Measurements from ENCODE around the gene ZNF225. TPM values are rescaled to one million over a fixed set of nuclear protein-coding genes. Genes with fewer than 3 reads are reported as not detected.

ZNF225 gene
- total and polyA plus RNA-seq, 2 of the 4 experiments (the other 2 are of a cell fraction) = 1.5 to 5.7 TPM

GRCh38 chr19:44069415-44069814, 43.8 kb upstream of the ZNF225 start:
- H3K23ac ChIP-seq (ENCODE audit: low read depth, low read length) = no peak overlapping the region
- no CpG with 5 or more reads among the region's 1 CpG for WGBS, 2 experiments (ENCODE audit: extremely low coverage in 2 of 2, insufficient read length in 1 of 2)
- CTCF ChIA-PET = no interaction called here

More at GRCh38 chr19:44069415-44069814, 43.8 kb upstream of the ZNF225 start:
- POLR2A ChIA-PET (ENCODE audit: unreplicated experiment) = no interaction called here
- no peak overlapping the region for H3K18ac ChIP-seq (ENCODE audit: low read depth, low read length)
- no peak overlapping the region for H2BK15ac ChIP-seq (ENCODE audit: low read depth, low read length)
- no peak overlapping the region for H3K56ac ChIP-seq (ENCODE audit: extremely low read depth, insufficient read depth, low read length)
- H3K14ac ChIP-seq (replicated peaks; ENCODE audit: low read depth, low read length) = no peak overlapping the region
- H3K36me3 ChIP-seq (ENCODE audit: control insufficient read depth, insufficient read depth, low read length) = peaks cover 19% of the 10 kb centered on the region
- no peaks in the 10 kb centered on the region for H3K9me1 ChIP-seq (ENCODE audit: insufficient read depth, low read length)
- TF ChIP-seq MAZ (IDR thresholded peaks at IDR 0.05; ENCODE audit: borderline replicate concordance, low read depth, low read length) = no peak
- TF ChIP-seq RAD21 (IDR thresholded peaks at IDR 0.05; ENCODE audit: low read length) = no peak
- no peak for TF ChIP-seq USF2 (IDR thresholded peaks at IDR 0.05; ENCODE audit: low read depth, low read length)
- TF ChIP-seq, protein P1, sequence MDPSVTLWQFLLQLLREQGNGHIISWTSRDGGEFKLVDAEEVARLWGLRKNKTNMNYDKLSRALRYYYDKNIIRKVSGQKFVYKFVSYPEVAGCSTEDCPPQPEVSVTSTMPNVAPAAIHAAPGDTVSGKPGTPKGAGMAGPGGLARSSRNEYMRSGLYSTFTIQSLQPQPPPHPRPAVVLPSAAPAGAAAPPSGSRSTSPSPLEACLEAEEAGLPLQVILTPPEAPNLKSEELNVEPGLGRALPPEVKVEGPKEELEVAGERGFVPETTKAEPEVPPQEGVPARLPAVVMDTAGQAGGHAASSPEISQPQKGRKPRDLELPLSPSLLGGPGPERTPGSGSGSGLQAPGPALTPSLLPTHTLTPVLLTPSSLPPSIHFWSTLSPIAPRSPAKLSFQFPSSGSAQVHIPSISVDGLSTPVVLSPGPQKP (IDR thresholded peaks at IDR 0.05; ENCODE audit: borderline replicate concordance, low read depth, low read length) = no peak
- no peak for TF ChIP-seq BHLHE40 (IDR thresholded peaks at IDR 0.05; ENCODE audit: low read depth, low read length)
- no peak for TF ChIP-seq FOS (IDR thresholded peaks at IDR 0.05; ENCODE audit: low read depth, low read length)
- TF ChIP-seq RFX5 (IDR thresholded peaks at IDR 0.05; ENCODE audit: low read depth, low read length) = no peak
- TF ChIP-seq RCOR1 (IDR thresholded peaks at IDR 0.05; ENCODE audit: insufficient replicate concordance, low read length) = no peak
- no peak for TF ChIP-seq MAFK (IDR thresholded peaks at IDR 0.05; ENCODE audit: low read depth, low read length)
- TF ChIP-seq CHD1 (IDR thresholded peaks at IDR 0.05; ENCODE audit: low read depth, low read length) = no peak
- TF ChIP-seq CEBPB (IDR thresholded peaks at IDR 0.05; ENCODE audit: low read depth, low read length) = no peak
- no peak for TF ChIP-seq SMC3 (IDR thresholded peaks at IDR 0.05; ENCODE audit: low read depth, low read length)
- TF ChIP-seq MXI1 (IDR thresholded peaks at IDR 0.05; ENCODE audit: borderline replicate concordance, low read depth, low read length) = no peak
- TF ChIP-seq NFE2L2 (IDR thresholded peaks at IDR 0.05; ENCODE audit: low read depth, low read length) = no peak
- no peak overlapping the region for H3K4ac ChIP-seq (ENCODE audit: low read depth, low read length)
- no peak overlapping the region for H4K8ac ChIP-seq (ENCODE audit: low read depth in 2 of 2, low read length in 2 of 2)
- no peak overlapping the region for H2AK9ac ChIP-seq (replicated peaks; ENCODE audit: low read depth, low read length, poor library complexity)
- intact Hi-C loops (cut with micrococcal nuclease) = no loop called here
- ATAC-seq (ENCODE audit: low read depth) (no peak), DNase-seq (no peak)
- H3K4me3 ChIP-seq (ENCODE audit: insufficient read depth, low read depth, low read length) = no peak overlapping the region
- in situ Hi-C loops (cut with MboI; ENCODE audit: low sequenced_read_pairs) = no loop called here
- no peak overlapping the region for H3K4me2 ChIP-seq (ENCODE audit: low read depth, low read length)
- no peak overlapping the region for H2AK5ac ChIP-seq (ENCODE audit: low read depth, low read length)
- H4K91ac ChIP-seq (ENCODE audit: insufficient read depth, low read depth, low read length) = no peak overlapping the region
- H2BK20ac ChIP-seq (ENCODE audit: low read depth, low read length) = no peak overlapping the region
- H3K4me1 ChIP-seq (ENCODE audit: control insufficient read depth, insufficient read depth, low read length) = peaks cover 2% of the 10 kb centered on the region; the same call in 1 of the 2 replicates
- H3K79me1 ChIP-seq (ENCODE audit: low read depth in 1 of 2, low read length in 2 of 2) = peaks cover 16% of the 10 kb centered on the region in 2 experiments; a peak in 3 of 4 replicates
- H2BK120ac ChIP-seq (ENCODE audit: low read depth, low read length) = no peak overlapping the region
- no peak overlapping the region for H3K9ac ChIP-seq (ENCODE audit: low read depth, low read length)
- dilution Hi-C loops (cut with HindIII; ENCODE audit: low sequenced_read_pairs, unreplicated experiment) = no loop called here
- H3K9me3 ChIP-seq (ENCODE audit: control insufficient read depth, insufficient read depth, low read length) = peaks cover 22% of the 10 kb centered on the region
- no peak overlapping the region for H4K5ac ChIP-seq (ENCODE audit: low read depth, low read length)
- BruUV-seq (replicated peaks) = no TSS peak
- no peaks in the 10 kb centered on the region for H4K20me1 ChIP-seq (ENCODE audit: insufficient read depth, low read length)
- H3K27me3 ChIP-seq (ENCODE audit: control insufficient read depth, insufficient read depth, low read length) = no peaks in the 10 kb centered on the region
- H2AFZ ChIP-seq (replicated peaks; ENCODE audit: low read length, poor library complexity) = no peak overlapping the region
- H3K27ac ChIP-seq (ENCODE audit: insufficient read depth, low read length) = no peak overlapping the region
- no peak overlapping the region for H2BK5ac ChIP-seq (ENCODE audit: low read depth, low read length, poor library complexity, severe bottlenecking)
